Fibroblast of lung (primary cell): Measurements from ENCODE around the gene CNNM4. TPM values are rescaled to one million over a fixed set of nuclear protein-coding genes. Genes with fewer than 3 reads are reported as not detected.
A peak's percentile ranks its signal among the peaks of the same experiment; 100 is the strongest.

ENCODE experiments used
- DNase-seq, 2 donors: peaks; one replicate each; pipeline versions ENCODE4 v3.0.0 to v3.0.0-alpha.2; 2010; ENCODE audit warnings: low read depth in 2 of 2
- H2AFZ ChIP-seq: 2 replicates; pipeline ENCODE4 v1.5.1; 2012; ENCODE audit warnings: low read length, control low read depth, inconsistent platforms
- H3K27ac ChIP-seq: 2 replicates; pipeline ENCODE4 v1.5.1; 2011; ENCODE audit warnings: low read length, control low read depth; ENCODE audit not compliant: insufficient read depth
- H3K27me3 ChIP-seq: 2 replicates; pipeline ENCODE4 v1.5.1; 2011; ENCODE audit warnings: mild to moderate bottlenecking, low read length; ENCODE audit not compliant: control insufficient read depth, insufficient read depth
- H3K36me3 ChIP-seq: 2 replicates; pipeline ENCODE4 v1.5.1; 2011; ENCODE audit warnings: low read length; ENCODE audit not compliant: control insufficient read depth, insufficient read depth
- H3K4me1 ChIP-seq: 2 replicates; pipeline ENCODE4 v1.5.1; 2011; ENCODE audit warnings: low read length; ENCODE audit not compliant: control insufficient read depth, insufficient read depth; ENCODE audit errors: extremely low read depth
- H3K4me2 ChIP-seq: 2 replicates; pipeline ENCODE4 v1.5.1; 2011; ENCODE audit warnings: low read length, control low read depth; ENCODE audit not compliant: insufficient read depth; ENCODE audit errors: extremely low read depth
- H3K4me3 ChIP-seq, 4 experiments: fragments of 200-600 bp in 1 of 4; sonication (generic) in 1 of 4; replicated peaks in 1 of 4; 2 replicates each; pipeline ENCODE4 v1.5.1; 2011 to 2016; ENCODE audit warnings: low read length in 4 of 4, low read depth in 3 of 4, mild to moderate bottlenecking in 3 of 4, control low read depth in 2 of 4, inconsistent platforms in 1 of 4, mixed read lengths in 1 of 4; ENCODE audit not compliant: insufficient read depth in 1 of 4; ENCODE audit errors: control extremely low read depth in 1 of 4
- H3K79me2 ChIP-seq: 2 replicates; pipeline ENCODE4 v1.5.1; 2012; ENCODE audit warnings: mild to moderate bottlenecking, low read length, inconsistent platforms; ENCODE audit not compliant: control insufficient read depth, insufficient read depth
- H3K9ac ChIP-seq: 2 replicates; pipeline ENCODE4 v1.5.1; 2011; ENCODE audit warnings: mild to moderate bottlenecking, low read length, control low read depth; ENCODE audit not compliant: insufficient read depth
- H3K9me3 ChIP-seq: 2 replicates; pipeline ENCODE4 v1.5.1; 2012; ENCODE audit warnings: low read depth, low read length; ENCODE audit not compliant: control insufficient read depth, insufficient read depth
- H4K20me1 ChIP-seq: 2 replicates; pipeline ENCODE4 v1.5.1; 2011; ENCODE audit warnings: low read length; ENCODE audit not compliant: control insufficient read depth, insufficient read depth; ENCODE audit errors: extremely low read depth
- EZH2 ChIP-seq: IDR thresholded peaks from 2 replicates; pipeline ENCODE4 v1.5.1; 2012; ENCODE audit warnings: low read length, control low read depth, mild to moderate bottlenecking; ENCODE audit errors: missing control alignments
- polyA plus RNA-seq, 2 donors: library from polyadenylated mRNA; depleted of rRNA in 1 of 2; stranded (reverse) in 1 of 2; unstranded in 1 of 2; fragments of >200 nt; gene quantifications; 2 replicates each; pipeline ENCODE4 v1.2.1, GENCODE V29; 2011 to 2012; ENCODE audit warnings: missing spikeins in 1 of 2
- total RNA-seq: library from RNA; depleted of rRNA; stranded (reverse); fragments of >200 nt; gene quantifications from 2 replicates; pipeline ENCODE4 v1.2.1, GENCODE V29; 2014
- TF ChIP-seq, protein P1 (sequence below), 2 donors: IDR thresholded peaks in 1 of 2; conservative IDR thresholded peaks in 1 of 2; 1 replicate in 1 of 2; 2 replicates in 1 of 2; pipeline ENCODE4 v1.5.1; 2011 to 2012; ENCODE audit warnings: low read length in 2 of 2, control low read depth in 1 of 2, inconsistent platforms in 1 of 2, low read depth in 1 of 2, mild to moderate bottlenecking in 1 of 2

The CNNM4 gene
- total and polyA plus RNA-seq, 2 donors (not counting 1 experiment from before 2014, with no cell fraction given): 3.3 to 3.5 TPM

DNA sequence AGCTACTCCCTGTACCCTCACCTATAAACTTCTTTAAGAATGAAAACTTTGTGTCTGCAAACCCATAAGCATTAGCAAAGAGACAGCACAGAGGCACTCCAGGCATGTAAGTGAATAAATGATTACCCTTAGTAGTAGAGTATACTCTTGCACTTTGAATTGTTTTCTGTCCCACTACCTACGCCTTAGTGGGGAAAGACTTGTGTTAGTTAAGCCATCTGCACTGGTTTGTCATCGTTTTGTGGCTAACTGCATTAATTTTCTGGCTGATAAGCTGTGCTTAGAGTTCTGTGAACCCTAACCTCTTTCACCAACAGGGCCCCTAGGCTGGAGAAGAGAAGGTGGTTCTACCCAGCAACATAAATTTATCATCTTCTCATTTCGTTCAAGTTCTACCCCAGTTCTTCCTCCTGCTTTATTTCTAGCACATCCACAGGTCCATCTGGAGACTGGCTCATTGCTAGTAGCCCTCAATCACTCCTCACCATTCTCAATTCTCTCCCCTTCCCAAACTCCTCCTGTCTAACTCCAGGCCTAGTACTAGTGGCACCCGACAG lies 21.5 kb upstream of the CNNM4 start:
- H4K20me1 ChIP-seq: no peaks in the 10 kb centered on the region
- H3K36me3 ChIP-seq: peaks cover 1% of the 10 kb centered on the region
- H3K4me1 ChIP-seq: peaks cover 2% of the 10 kb centered on the region
- peak overlapping the region; percentile 78 for H3K9ac ChIP-seq
- DNase-seq: no peak
- H2AFZ ChIP-seq: peak overlapping the region; percentile 57
- peak overlapping the region; percentile 70 for H3K27ac ChIP-seq
- peak overlapping the region; percentile 44 to 93 (median 80) for H3K4me3 ChIP-seq
- TF ChIP-seq, protein P1, sequence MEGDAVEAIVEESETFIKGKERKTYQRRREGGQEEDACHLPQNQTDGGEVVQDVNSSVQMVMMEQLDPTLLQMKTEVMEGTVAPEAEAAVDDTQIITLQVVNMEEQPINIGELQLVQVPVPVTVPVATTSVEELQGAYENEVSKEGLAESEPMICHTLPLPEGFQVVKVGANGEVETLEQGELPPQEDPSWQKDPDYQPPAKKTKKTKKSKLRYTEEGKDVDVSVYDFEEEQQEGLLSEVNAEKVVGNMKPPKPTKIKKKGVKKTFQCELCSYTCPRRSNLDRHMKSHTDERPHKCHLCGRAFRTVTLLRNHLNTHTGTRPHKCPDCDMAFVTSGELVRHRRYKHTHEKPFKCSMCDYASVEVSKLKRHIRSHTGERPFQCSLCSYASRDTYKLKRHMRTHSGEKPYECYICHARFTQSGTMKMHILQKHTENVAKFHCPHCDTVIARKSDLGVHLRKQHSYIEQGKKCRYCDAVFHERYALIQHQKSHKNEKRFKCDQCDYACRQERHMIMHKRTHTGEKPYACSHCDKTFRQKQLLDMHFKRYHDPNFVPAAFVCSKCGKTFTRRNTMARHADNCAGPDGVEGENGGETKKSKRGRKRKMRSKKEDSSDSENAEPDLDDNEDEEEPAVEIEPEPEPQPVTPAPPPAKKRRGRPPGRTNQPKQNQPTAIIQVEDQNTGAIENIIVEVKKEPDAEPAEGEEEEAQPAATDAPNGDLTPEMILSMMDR (conservative IDR thresholded peaks at IDR 0.05 in 1 of 2, IDR thresholded peaks at IDR 0.05 in 1 of 2; ENCODE audit: low read depth in 1 of 2, low read length in 2 of 2): no peak
- no peak for TF ChIP-seq EZH2
- H3K9me3 ChIP-seq: no peaks in the 10 kb centered on the region
- peak overlapping the region; percentile 86 for H3K4me2 ChIP-seq
- no peaks in the 10 kb centered on the region for H3K79me2 ChIP-seq
- no peaks in the 10 kb centered on the region for H3K27me3 ChIP-seq

DNA sequence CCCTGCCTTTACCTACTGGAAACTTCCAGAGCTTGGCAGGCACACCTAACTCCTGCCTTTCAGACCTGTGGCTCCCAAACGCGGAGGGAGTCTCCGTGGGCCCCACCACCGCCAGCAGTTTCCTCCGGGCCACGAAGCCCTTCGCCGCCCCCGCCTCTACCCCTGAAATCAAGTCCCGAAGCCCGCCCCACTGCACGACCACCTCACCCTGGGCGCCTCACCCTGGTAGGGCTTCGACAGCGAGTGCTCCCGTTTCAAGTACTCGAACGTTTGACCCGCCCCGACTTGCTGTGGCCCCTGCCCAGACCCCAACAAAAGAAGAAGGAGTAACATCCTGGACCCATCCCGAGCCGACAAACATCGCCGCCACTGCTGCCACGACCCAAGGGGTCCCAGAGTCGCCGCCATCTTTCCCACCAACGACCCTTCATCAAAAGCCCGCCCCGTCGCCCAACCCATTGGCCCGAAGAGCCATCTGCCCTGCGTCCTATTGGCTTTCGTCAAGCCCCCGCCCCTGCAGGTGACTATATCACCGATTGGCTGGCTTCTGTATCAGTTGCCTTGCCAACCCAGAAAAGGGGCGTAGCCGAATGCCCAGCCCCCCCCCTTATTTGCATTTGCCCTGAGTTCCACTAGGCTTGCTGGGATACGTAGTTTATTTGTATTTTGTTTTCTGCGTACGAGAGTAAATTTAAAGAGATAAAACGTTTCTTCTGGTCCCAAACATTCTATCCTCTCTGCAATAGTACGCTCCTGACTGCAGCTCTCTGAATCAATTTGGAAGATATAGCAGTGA lies 20.9 kb upstream of the CNNM4 start, which contains the start of gene LMAN2L:
TSS of gene LMAN2L (minus strand) at position 432 of the 796 bp plus-strand sequence. CDS start at position 408, 24 bp downstream.
- Histone ChIP-seq H3K27me3 (no peaks in the 10 kb centered on the region), H3K27ac (peak within 1 kb of the TSS; percentile 70), H3K9me3 (no peaks in the 10 kb centered on the region), H3K4me1 (peaks cover 2% of the 10 kb centered on the region), H3K4me3 (peak within 1 kb of the TSS; percentile 44 to 93 (median 80)), H2AFZ (peak within 1 kb of the TSS; percentile 59), H3K9ac (peak within 1 kb of the TSS; percentile 78), H3K79me2 (no peaks in the 10 kb centered on the region), H4K20me1 (no peaks in the 10 kb centered on the region), H3K4me2 (peak within 1 kb of the TSS; percentile 86), H3K36me3 (no peaks in the 10 kb centered on the region)
- TF ChIP-seq EZH2: no peak
- TF ChIP-seq, protein P1 (conservative IDR thresholded peaks at IDR 0.05 in 1 of 2, IDR thresholded peaks at IDR 0.05 in 1 of 2; ENCODE audit: low read depth in 1 of 2, low read length in 2 of 2): peak in 1 of 2 donors; percentile 11
- peak; percentile 96 to 97 for DNase-seq

DNA sequence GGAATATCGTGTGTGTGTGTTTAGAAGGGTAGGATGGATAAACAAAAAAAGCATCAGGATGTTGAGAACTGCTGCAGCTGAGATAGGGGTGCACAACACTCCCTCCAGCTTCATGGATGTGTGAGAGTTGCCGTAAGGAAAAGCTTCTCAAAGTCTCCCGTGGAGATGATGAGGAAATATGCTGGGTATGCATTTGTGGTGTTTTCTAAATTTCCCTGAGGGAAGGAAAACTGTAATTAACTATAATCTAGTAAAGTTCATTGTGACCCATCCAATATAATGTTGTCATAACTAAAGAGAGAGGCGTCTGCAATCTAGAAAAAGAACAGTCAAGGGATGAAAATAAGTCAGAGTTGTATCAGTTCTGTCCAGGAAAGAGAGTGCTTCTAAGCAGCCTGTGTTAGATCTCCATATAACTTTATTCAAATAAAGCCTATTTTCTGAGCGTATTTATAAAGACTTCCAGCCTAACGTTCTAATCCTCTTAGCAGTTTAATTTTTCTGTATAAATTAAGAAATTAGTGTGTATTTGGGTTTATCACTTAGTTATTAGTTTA lies 13.6 kb upstream of the CNNM4 start:
- no peak overlapping the region for H3K4me3 ChIP-seq
- no peaks in the 10 kb centered on the region for H3K36me3 ChIP-seq
- no peak overlapping the region for H3K27ac ChIP-seq
- H3K4me2 ChIP-seq: no peak overlapping the region
- no peaks in the 10 kb centered on the region for H3K4me1 ChIP-seq
- no peaks in the 10 kb centered on the region for H3K9me3 ChIP-seq
- no peak overlapping the region for H3K9ac ChIP-seq
- TF ChIP-seq, protein P1 (conservative IDR thresholded peaks at IDR 0.05 in 1 of 2, IDR thresholded peaks at IDR 0.05 in 1 of 2; ENCODE audit: low read depth in 1 of 2, low read length in 2 of 2): no peak
- TF ChIP-seq EZH2: no peak
- H2AFZ ChIP-seq: no peak overlapping the region
- no peaks in the 10 kb centered on the region for H3K79me2 ChIP-seq
- peaks cover 3% of the 10 kb centered on the region for H3K27me3 ChIP-seq
- no peaks in the 10 kb centered on the region for H4K20me1 ChIP-seq
- DNase-seq: no peak
